ENCODE data around the gene RFC2. TPM values are rescaled to one million over a fixed set of nuclear protein-coding genes. Genes with fewer than 3 reads are reported as not detected.

The RFC2 gene
- total RNA-seq, 1 experiment from 2014 or later: 75.6 TPM

DNA sequence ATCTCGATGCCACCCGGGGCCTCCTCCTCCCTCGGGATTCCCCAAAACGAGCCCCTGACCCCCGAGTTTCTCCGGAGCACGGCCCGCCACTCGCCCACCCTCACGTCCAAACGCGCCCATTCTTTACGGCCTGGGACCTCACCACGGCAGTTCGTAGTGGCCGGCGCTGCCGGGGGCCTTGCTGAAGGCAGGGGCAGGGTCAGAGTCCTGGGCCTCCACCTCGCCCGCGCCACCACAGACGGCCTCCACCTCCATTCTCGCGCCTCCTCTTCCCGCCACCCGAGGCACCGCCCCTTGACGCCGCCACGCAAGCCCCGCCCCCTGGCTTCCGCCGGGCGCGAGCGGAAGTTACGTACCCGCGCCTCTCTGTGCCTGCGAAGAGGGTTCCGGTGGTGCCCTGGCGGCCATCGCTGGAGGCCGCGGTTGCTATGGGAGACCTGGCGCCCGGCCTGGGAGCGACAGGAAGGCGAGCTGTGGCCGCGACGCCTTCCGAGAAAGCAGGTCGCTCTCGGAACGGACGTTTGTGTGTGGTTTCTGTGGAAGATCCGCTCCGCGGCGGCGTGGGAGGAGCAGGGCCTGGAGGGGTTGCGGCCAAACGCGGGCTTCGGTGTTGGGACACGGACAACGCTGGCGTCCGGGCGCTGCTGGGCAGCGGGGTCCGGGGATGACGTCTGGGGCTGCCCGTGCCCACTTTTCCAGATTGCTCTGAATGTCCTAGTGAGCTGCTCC is at the start of gene RFC2 (continued):
- TF ChIP-seq, protein P1, sequence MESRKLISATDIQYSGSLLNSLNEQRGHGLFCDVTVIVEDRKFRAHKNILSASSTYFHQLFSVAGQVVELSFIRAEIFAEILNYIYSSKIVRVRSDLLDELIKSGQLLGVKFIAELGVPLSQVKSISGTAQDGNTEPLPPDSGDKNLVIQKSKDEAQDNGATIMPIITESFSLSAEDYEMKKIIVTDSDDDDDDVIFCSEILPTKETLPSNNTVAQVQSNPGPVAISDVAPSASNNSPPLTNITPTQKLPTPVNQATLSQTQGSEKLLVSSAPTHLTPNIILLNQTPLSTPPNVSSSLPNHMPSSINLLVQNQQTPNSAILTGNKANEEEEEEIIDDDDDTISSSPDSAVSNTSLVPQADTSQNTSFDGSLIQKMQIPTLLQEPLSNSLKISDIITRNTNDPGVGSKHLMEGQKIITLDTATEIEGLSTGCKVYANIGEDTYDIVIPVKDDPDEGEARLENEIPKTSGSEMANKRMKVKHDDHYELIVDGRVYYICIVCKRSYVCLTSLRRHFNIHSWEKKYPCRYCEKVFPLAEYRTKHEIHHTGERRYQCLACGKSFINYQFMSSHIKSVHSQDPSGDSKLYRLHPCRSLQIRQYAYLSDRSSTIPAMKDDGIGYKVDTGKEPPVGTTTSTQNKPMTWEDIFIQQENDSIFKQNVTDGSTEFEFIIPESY (IDR thresholded peaks at IDR 0.05; ENCODE audit: extremely low read depth, insufficient replicate concordance, low read length): peak; percentile 9
- TF ChIP-seq RAD21 (IDR thresholded peaks at IDR 0.05; ENCODE audit: low read depth): no peak

DNA sequence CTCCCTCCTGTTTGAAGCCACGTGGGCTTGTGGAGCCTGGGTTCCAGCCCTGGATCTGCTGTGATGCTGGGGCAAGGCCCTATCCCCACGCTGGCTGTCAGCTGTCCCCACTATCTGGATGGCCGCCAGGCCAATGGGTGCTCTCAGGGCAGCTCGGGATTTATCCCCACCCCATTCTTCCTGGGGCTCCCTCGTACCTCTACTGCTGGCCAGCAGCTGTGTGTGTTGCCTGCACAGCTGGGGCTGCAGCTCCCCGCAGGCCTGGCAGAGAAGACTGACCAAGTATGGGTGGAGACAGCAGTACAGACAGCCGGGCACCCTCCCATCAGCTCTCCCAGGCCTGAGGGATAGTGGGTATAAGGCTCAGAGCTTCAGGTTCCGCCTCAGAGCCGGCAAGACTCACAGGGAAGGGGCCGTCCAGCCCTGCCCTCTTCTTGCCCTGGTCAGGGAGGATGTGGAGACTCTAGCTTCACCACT is 48.6 kb upstream of the RFC2 start:
- CTCF ChIA-PET: no interaction called here
- H3K4me2 ChIP-seq (ENCODE audit: low read length): peak overlapping the region; percentile 14; the same call in 1 of the 2 replicates
- TF ChIP-seq JUND (IDR thresholded peaks at IDR 0.05) (no peak), POLR2A (IDR thresholded peaks at IDR 0.05; ENCODE audit: borderline replicate concordance, extremely low read depth, insufficient read depth, insufficient read length) (no peak), EZH2phosphoT487 (IDR thresholded peaks at IDR 0.05; ENCODE audit: borderline replicate concordance) (no peak), SP1 (IDR thresholded peaks at IDR 0.05; ENCODE audit: low read depth) (no peak), EGR1 (IDR thresholded peaks at IDR 0.05; ENCODE audit: low read depth) (no peak), POLR2AphosphoS5 (IDR thresholded peaks at IDR 0.05; ENCODE audit: low read depth, low read length) (no peak), RAD21 (IDR thresholded peaks at IDR 0.05; ENCODE audit: low read depth) (no peak), SRF (IDR thresholded peaks at IDR 0.05; ENCODE audit: low read depth) (no peak), TCF7L2 (IDR thresholded peaks at IDR 0.05; ENCODE audit: borderline replicate concordance, extremely low read depth, insufficient read depth, insufficient read length) (no peak), SIN3A (IDR thresholded peaks at IDR 0.05; ENCODE audit: low read depth) (no peak), EZH2 (IDR thresholded peaks at IDR 0.05) (no peak), YY1 (IDR thresholded peaks at IDR 0.05; ENCODE audit: extremely low read depth, insufficient replicate concordance, low read depth, low read length) (no peak)
- TF ChIP-seq, protein P2, sequence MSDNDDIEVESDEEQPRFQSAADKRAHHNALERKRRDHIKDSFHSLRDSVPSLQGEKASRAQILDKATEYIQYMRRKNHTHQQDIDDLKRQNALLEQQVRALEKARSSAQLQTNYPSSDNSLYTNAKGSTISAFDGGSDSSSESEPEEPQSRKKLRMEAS (IDR thresholded peaks at IDR 0.05): no peak
- TF ChIP-seq, protein P1 (IDR thresholded peaks at IDR 0.05; ENCODE audit: extremely low read depth, insufficient replicate concordance, low read length): no peak
- TF ChIP-seq, protein P3, sequence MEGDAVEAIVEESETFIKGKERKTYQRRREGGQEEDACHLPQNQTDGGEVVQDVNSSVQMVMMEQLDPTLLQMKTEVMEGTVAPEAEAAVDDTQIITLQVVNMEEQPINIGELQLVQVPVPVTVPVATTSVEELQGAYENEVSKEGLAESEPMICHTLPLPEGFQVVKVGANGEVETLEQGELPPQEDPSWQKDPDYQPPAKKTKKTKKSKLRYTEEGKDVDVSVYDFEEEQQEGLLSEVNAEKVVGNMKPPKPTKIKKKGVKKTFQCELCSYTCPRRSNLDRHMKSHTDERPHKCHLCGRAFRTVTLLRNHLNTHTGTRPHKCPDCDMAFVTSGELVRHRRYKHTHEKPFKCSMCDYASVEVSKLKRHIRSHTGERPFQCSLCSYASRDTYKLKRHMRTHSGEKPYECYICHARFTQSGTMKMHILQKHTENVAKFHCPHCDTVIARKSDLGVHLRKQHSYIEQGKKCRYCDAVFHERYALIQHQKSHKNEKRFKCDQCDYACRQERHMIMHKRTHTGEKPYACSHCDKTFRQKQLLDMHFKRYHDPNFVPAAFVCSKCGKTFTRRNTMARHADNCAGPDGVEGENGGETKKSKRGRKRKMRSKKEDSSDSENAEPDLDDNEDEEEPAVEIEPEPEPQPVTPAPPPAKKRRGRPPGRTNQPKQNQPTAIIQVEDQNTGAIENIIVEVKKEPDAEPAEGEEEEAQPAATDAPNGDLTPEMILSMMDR (IDR thresholded peaks at IDR 0.05 in 2 of 3, conservative IDR thresholded peaks at IDR 0.05 in 1 of 3; ENCODE audit: borderline replicate concordance in 1 of 3, insufficient read depth in 1 of 3, low read depth in 2 of 3, low read length in 2 of 3): no peak

More for the DNA sequence above, 48.6 kb upstream of the RFC2 start:
- BruUV-seq (replicated peaks): no TSS peak
- RAD21 ChIA-PET (ENCODE audit: low non-redundant PET in 1 of 2, low total read pairs in 2 of 2, uncharacterized antibody in 2 of 2, unreplicated experiment in 2 of 2): no interaction called here
- no peak for DNase-seq (ENCODE audit: low read depth, low spot score)
- Histone ChIP-seq H3K9ac (ENCODE audit: low read length) (no peak overlapping the region; the same call in 1 of the 2 replicates), H3K36me3 (ENCODE audit: control insufficient read depth in 1 of 2, insufficient read depth in 2 of 2, low read length in 2 of 2) (no peaks in the 10 kb centered on the region), H3K27me3 (ENCODE audit: insufficient read depth, low read length) (no peaks in the 10 kb centered on the region), H3K4me3 (replicated peaks in 1 of 2; ENCODE audit: low read depth in 1 of 2, low read length in 2 of 2) (no peak overlapping the region), H3K27ac (ENCODE audit: low read depth, low read length) (no peak overlapping the region; the same call in 1 of the 2 replicates), H2AFZ (ENCODE audit: low read depth, low read length, poor library complexity, severe bottlenecking) (no peak overlapping the region), H4K20me1 (ENCODE audit: insufficient read depth) (no peaks in the 10 kb centered on the region), H3K79me2 (ENCODE audit: insufficient read depth, low read length) (peaks cover 58% of the 10 kb centered on the region), H3K9me2 (ENCODE audit: insufficient read depth) (no peaks in the 10 kb centered on the region), H3K9me3 (ENCODE audit: control insufficient read depth in 1 of 2, insufficient read depth in 1 of 2, low read depth in 1 of 2, low read length in 2 of 2) (no peaks in the 10 kb centered on the region), H3K4me1 (ENCODE audit: control insufficient read depth in 1 of 2, insufficient read depth in 2 of 2, low read length in 2 of 2) (peaks cover 50 to 72% of the 10 kb centered on the region in 2 experiments)
- POLR2A ChIA-PET: no interaction called here
- ATAC-seq: no peak
- intact Hi-C loops (cut with micrococcal nuclease): no loop called here
